HL-60/S4 treated with retinoic acid at 250 ng/mL for 4 days and 3 days (cell line): ENCODE data around the gene DCDC2C.

Experiments
- in situ Hi-C: fragments of 300-500 bp; cut with MboI; formaldehyde crosslinking; loops from 2 replicates; pipeline ENCODE4 v1.7.0; 2022; ENCODE audit warnings: low sequenced_read_pairs

Gene DCDC2C

GRCh38 chr2:3872451-3872850 is 169.1 kb downstream of the DCDC2C start:
- in situ Hi-C loops, result no loop called here

GRCh38 chr2:3873899-3874298 is 170.5 kb downstream of the DCDC2C start:
- in situ Hi-C loops, result no loop called here

GRCh38 chr2:3876221-3876620 is 172.8 kb downstream of the DCDC2C start:
- in situ Hi-C loops, result no loop called here

GRCh38 chr2:3876685-3877084 is 173.3 kb downstream of the DCDC2C start:
- in situ Hi-C loops, result no loop called here

GRCh38 chr2:3885629-3886628 is 182.6 kb downstream of the DCDC2C start:
- in situ Hi-C loops, result no loop called here

GRCh38 chr2:3895021-3895420 is 191.6 kb downstream of the DCDC2C start:
- in situ Hi-C loops, result no loop called here
